Ovary (tissue), 9 donors: ENCODE data around the gene SLC7A11. TPM values are rescaled to one million over a fixed set of nuclear protein-coding genes. Genes with fewer than 3 reads are reported as not detected.

Experiments
- DNase-seq, 5 donors: peaks; one replicate each; pipeline ENCODE4 v3.0.0-alpha.2; 2019 to 2020
- H3K27ac ChIP-seq, 2 donors: fragments of 200-600 bp; one replicate each; pipeline versions ENCODE4 v1.5.1 to v1.8.0; 2019 to 2022
- H3K27me3 ChIP-seq: fragments of 200-600 bp; one replicate; pipeline ENCODE4 v1.8.0; 2022
- H3K36me3 ChIP-seq: fragments of 200-600 bp; sonication (generic); one replicate; pipeline ENCODE4 v1.5.1; 2019
- H3K4me1 ChIP-seq: one replicate; pipeline ENCODE4 v1.8.1; 2013; ENCODE audit warnings: mild to moderate bottlenecking, moderate library complexity; ENCODE audit not compliant: insufficient read depth
- H3K4me3 ChIP-seq: fragments of 200-600 bp; sonication (generic); one replicate; pipeline ENCODE4 v1.5.1; 2017
- H3K9me3 ChIP-seq, 2 donors: fragments of 200-600 bp in 1 of 2; sonication (generic) in 1 of 2; one replicate each; pipeline versions ENCODE4 v1.5.1 to v1.8.1; 2013 to 2019; ENCODE audit warnings: mild to moderate bottlenecking in 1 of 2, moderate library complexity in 1 of 2
- CTCF ChIP-seq, 3 donors: fragments of 450-650 bp in 2 of 3; fragments of 200-600 bp in 1 of 3; IDR thresholded peaks; one replicate each; pipeline versions ENCODE4 v1.5.1 to v1.8.0; 2016 to 2022; ENCODE audit warnings: antibody characterized with exemption in 3 of 3, mild to moderate bottlenecking in 1 of 3
- EP300 ChIP-seq: sonication (generic); formaldehyde crosslinking; IDR thresholded peaks from one replicate; pipeline ENCODE4 v1.6.1; 2017; ENCODE audit warnings: antibody characterized with exemption
- POLR2A ChIP-seq: fragments of 450-650 bp; IDR thresholded peaks from one replicate; pipeline ENCODE4 v1.6.1; 2017; ENCODE audit warnings: antibody characterized with exemption, mild to moderate bottlenecking, moderate library complexity
- WGBS, 3 donors: extraction: QIAGEN DNeasy Blood & Tissue Kit in 1 of 3; methylation state at CpG; one replicate each; pipeline versions ENCODE4 v1.1.5 to v1.1.7; 2013 to 2017; 5-methylcytosine and 5-hydroxymethylcytosine counted together
- intact Hi-C, 4 donors: fragments of 100-400 bp; cut with DNase I; formaldehyde crosslinking; loops; one replicate each; pipeline versions ENCODE4 v1.11.0 to v1.15.1; 2022 to 2023
- polyA plus RNA-seq, 2 donors: library from polyadenylated mRNA; stranded (reverse); fragments of 200-250 nt in 1 of 2; fragments of 350-450 nt in 1 of 2; fragmentation: Illumina TruSeq in 1 of 2; extraction: RNeasy Lipid Tissue Mini Kit (QIAGEN cat#74804) in 1 of 2; gene quantifications; one replicate each; pipeline ENCODE4 v1.2.3, GENCODE V29; 2013 to 2014
- total RNA-seq, 7 donors: library from RNA; depleted of rRNA in 2 of 7; stranded (reverse); fragments of >200 nt in 2 of 7; fragmentation: NEBNext Ultra II Directional in 3 of 7; extraction: Animal tissue kit (Norgen Biotek cat#: 25700) in 3 of 7; gene quantifications; one replicate each; pipeline versions ENCODE4 v1.1.0 to v1.2.4, GENCODE V29; 2016 to 2023
- donor health status: DM: no; HTN: no; CAD: no; lungs with moderate emphysema.
- donor health status: DM: no; HTN: no; CAD: no.
- donor health status: Bipolar disorder and iron deficiency.
- donor health status: DM: yes; HTN: yes; CAD: no.
- donor health status: DM: no; HTN: no; CAD: no.
- donor health status: DM: yes; HTN: yes; CAD: no.

SLC7A11 gene
- total and polyA plus RNA-seq, 9 donors: 0.05 to 18.1 (median 0.95) TPM

GRCh38 chr4:138140879-138141278 is 101.3 kb downstream of the SLC7A11 start:
- no peaks in the 10 kb centered on the region for H3K4me1 ChIP-seq
- H3K36me3 ChIP-seq: no peaks in the 10 kb centered on the region
- no peak for TF ChIP-seq CTCF (IDR thresholded peaks at IDR 0.05)
- TF ChIP-seq POLR2A: no peak
- TF ChIP-seq EP300: no peak
- no peak for DNase-seq
- H3K4me3 ChIP-seq: no peak overlapping the region
- H3K27me3 ChIP-seq: no peaks in the 10 kb centered on the region
- no peak overlapping the region for H3K27ac ChIP-seq
- H3K9me3 ChIP-seq: no peaks in the 10 kb centered on the region
- intact Hi-C loops: no loop called here

GRCh38 chr4:138138774-138139173 is 103.4 kb downstream of the SLC7A11 start:
- no peaks in the 10 kb centered on the region for H3K9me3 ChIP-seq
- no peak overlapping the region for H3K27ac ChIP-seq
- 90 to 94% (median 90%) methylated on average over 2 of the region's 2 CpGs for WGBS, 3 donors
- H3K36me3 ChIP-seq: no peaks in the 10 kb centered on the region
- intact Hi-C loops: no loop called here
- H3K4me1 ChIP-seq: no peaks in the 10 kb centered on the region
- DNase-seq: no peak
- H3K27me3 ChIP-seq: no peaks in the 10 kb centered on the region
- TF ChIP-seq POLR2A: no peak
- TF ChIP-seq EP300: no peak
- TF ChIP-seq CTCF (IDR thresholded peaks at IDR 0.05): no peak
- no peak overlapping the region for H3K4me3 ChIP-seq

- no peaks in the 10 kb centered on the region for H3K36me3 ChIP-seq
These were observed 106.5 kb downstream of the SLC7A11 start for GRCh38 chr4:138135610-138136009.

GRCh38 chr4:138118270-138118669 is 123.9 kb downstream of the SLC7A11 start:
- Histone ChIP-seq H3K36me3 (no peaks in the 10 kb centered on the region), H3K27me3 (no peaks in the 10 kb centered on the region), H3K9me3 (no peaks in the 10 kb centered on the region), H3K27ac (no peak overlapping the region), H3K4me3 (no peak overlapping the region), H3K4me1 (no peaks in the 10 kb centered on the region)
- WGBS, 3 donors: 85 to 92% (median 89%) methylated on average over 1 of the region's 1 CpG
- intact Hi-C loops: no loop called here
- no peak for DNase-seq
- no peak for TF ChIP-seq POLR2A
- no peak for TF ChIP-seq EP300
- no peak for TF ChIP-seq CTCF (IDR thresholded peaks at IDR 0.05)

More at GRCh38 chr4:138135610-138136009, 106.5 kb downstream of the SLC7A11 start:
- H3K27ac ChIP-seq: no peak overlapping the region
- WGBS, 3 donors: 76 to 80% (median 80%) methylated on average over 2 of the region's 2 CpGs
- H3K9me3 ChIP-seq: no peaks in the 10 kb centered on the region
- no peaks in the 10 kb centered on the region for H3K4me1 ChIP-seq
- H3K4me3 ChIP-seq: no peak overlapping the region
- intact Hi-C loops: no loop called here
- TF ChIP-seq CTCF (IDR thresholded peaks at IDR 0.05): no peak
- TF ChIP-seq EP300: no peak
- no peak for TF ChIP-seq POLR2A
- no peaks in the 10 kb centered on the region for H3K27me3 ChIP-seq
- no peak for DNase-seq

- TF ChIP-seq POLR2A (no peak), CTCF (IDR thresholded peaks at IDR 0.05) (no peak), EP300 (no peak)
- intact Hi-C loops: no loop called here
- no peak for DNase-seq
- Histone ChIP-seq H3K4me1 (no peaks in the 10 kb centered on the region), H3K36me3 (no peaks in the 10 kb centered on the region), H3K27me3 (no peaks in the 10 kb centered on the region), H3K9me3 (no peaks in the 10 kb centered on the region), H3K4me3 (no peak overlapping the region), H3K27ac (no peak overlapping the region)
- 72 to 87% (median 74%) methylated on average over 2 of the region's 2 CpGs for WGBS, 3 donors
These were observed 127.1 kb downstream of the SLC7A11 start for GRCh38 chr4:138115053-138115452.
